GM23248 (cell line): Measurements from ENCODE around the gene NLRC5. TPM values are rescaled to one million over a fixed set of nuclear protein-coding genes. Genes with fewer than 3 reads are reported as not detected.

Source experiments
- DNase-seq: peaks from one replicate; pipeline ENCODE4 v3.0.0-alpha.2; 2015
- H2AFZ ChIP-seq: fragments of 200-600 bp; sonication (generic); 2 replicates; pipeline ENCODE4 v1.6.1; 2016; ENCODE audit warnings: antibody characterized with exemption
- H3F3A ChIP-seq: fragments of 200-600 bp; sonication (generic); 2 replicates; pipeline ENCODE4 v1.6.1; 2016; ENCODE audit warnings: mild to moderate bottlenecking, antibody characterized with exemption, mixed run types; ENCODE audit not compliant: insufficient read depth
- H3K27ac ChIP-seq: fragments of 200-600 bp; sonication (generic); 2 replicates; pipeline ENCODE4 v1.5.1; 2016; ENCODE audit warnings: mild to moderate bottlenecking
- H3K27me3 ChIP-seq: fragments of 200-600 bp; sonication (generic); replicated peaks from 2 replicates; pipeline ENCODE4 v1.6.1; 2016; ENCODE audit warnings: mild to moderate bottlenecking; ENCODE audit not compliant: insufficient read depth
- H3K36me3 ChIP-seq: fragments of 200-600 bp; sonication (generic); 2 replicates; pipeline ENCODE4 v1.6.1; 2016; ENCODE audit warnings: low read depth, mild to moderate bottlenecking
- H3K4me1 ChIP-seq: fragments of 200-600 bp; sonication (generic); 2 replicates; pipeline ENCODE4 v1.6.1; 2016; ENCODE audit warnings: mild to moderate bottlenecking; ENCODE audit not compliant: insufficient read depth
- H3K4me2 ChIP-seq: fragments of 200-600 bp; sonication (generic); one replicate; pipeline ENCODE4 v1.6.1; 2016; ENCODE audit warnings: mild to moderate bottlenecking; ENCODE audit not compliant: unreplicated experiment
- H3K4me3 ChIP-seq: fragments of 200-600 bp; sonication (generic); 2 replicates; pipeline ENCODE4 v1.5.1; 2016; ENCODE audit warnings: mild to moderate bottlenecking
- H3K79me2 ChIP-seq: fragments of 200-600 bp; sonication (generic); 2 replicates; pipeline ENCODE4 v1.6.1; 2016; ENCODE audit warnings: mild to moderate bottlenecking; ENCODE audit not compliant: insufficient read depth
- H3K9ac ChIP-seq: fragments of 200-600 bp; sonication (generic); 2 replicates; pipeline ENCODE4 v1.6.1; 2016; ENCODE audit warnings: mild to moderate bottlenecking
- H3K9me2 ChIP-seq: fragments of 200-600 bp; sonication (generic); 2 replicates; pipeline ENCODE4 v1.6.1; 2016; ENCODE audit warnings: mixed run types, mild to moderate bottlenecking, moderate library complexity; ENCODE audit not compliant: insufficient read depth
- H3K9me3 ChIP-seq: fragments of 200-600 bp; sonication (generic); one replicate; pipeline ENCODE4 v1.6.1; 2017; ENCODE audit warnings: low read depth
- H4K20me1 ChIP-seq: fragments of 200-600 bp; sonication (generic); 2 replicates; pipeline ENCODE4 v1.6.0; 2016; ENCODE audit not compliant: insufficient read depth
- EZH2 ChIP-seq: fragments of 200-600 bp; sonication (generic); IDR thresholded peaks from 2 replicates; pipeline ENCODE4 v1.6.1; 2018; ENCODE audit warnings: antibody characterized with exemption, mild to moderate bottlenecking; ENCODE audit not compliant: insufficient read depth, poor library complexity, severe bottlenecking
- EZH2phosphoT487 ChIP-seq: fragments of 200-600 bp; sonication (generic); IDR thresholded peaks from 2 replicates; pipeline ENCODE4 v1.6.1; 2018; ENCODE audit warnings: antibody characterized with exemption, moderate library complexity, mild to moderate bottlenecking, low read depth; ENCODE audit not compliant: insufficient read depth
- WGBS, 2 experiments: methylation state at CpG; one replicate each; pipeline ENCODE4 v1.1.6; 2015 to 2017; ENCODE audit warnings: low lambda C conversion rate in 2 of 2, low coverage in 1 of 2; ENCODE audit errors: missing lambda C conversion rate in 2 of 2; 5-methylcytosine and 5-hydroxymethylcytosine counted together
- in situ Hi-C: fragments of 300-500 bp; cut with MboI; formaldehyde crosslinking; loops from 2 replicates; pipeline ENCODE4 v1.15.0; 2020
- polyA plus RNA-seq: library from polyadenylated mRNA; unstranded; fragments of >200 nt; fragmentation: Nextera tagmentation; extraction: Ambion mirVana; gene quantifications from 2 replicates; pipeline ENCODE4 v1.2.1, GENCODE V29; 2016
- total RNA-seq: library from RNA; depleted of rRNA; stranded (reverse); fragments of >200 nt; shearing (Covaris generic); gene quantifications from 2 replicates; pipeline ENCODE4 v1.2.3, GENCODE V29; 2014

Gene NLRC5
- total and polyA plus RNA-seq, 2 experiments from 2014 or later: 10.6 to 17.1 TPM

- Histone ChIP-seq H3K27me3 (no peaks in the 10 kb centered on the region), H3K4me2 (no peak overlapping the region), H3K27ac (no peak overlapping the region), H3K9me2 (no peaks in the 10 kb centered on the region), H3K9ac (no peak overlapping the region), H4K20me1 (no peaks in the 10 kb centered on the region), H3K79me2 (no peaks in the 10 kb centered on the region), H2AFZ (no peak overlapping the region), H3F3A (no peaks in the 10 kb centered on the region), H3K9me3 (no peaks in the 10 kb centered on the region), H3K4me1 (no peaks in the 10 kb centered on the region), H3K36me3 (no peaks in the 10 kb centered on the region), H3K4me3 (no peak overlapping the region)
- in situ Hi-C loops: no loop called here
- DNase-seq: peak; percentile 19
- TF ChIP-seq EZH2 (no peak), EZH2phosphoT487 (no peak)
- whole genome bisulfite sequencing, 2 experiments: 74 to 75% methylated on average over 10 of the region's 10 CpGs
Observed at GRCh38 chr16:57115168-57115513, 125.8 kb downstream of the NLRC5 start.

- no peak for DNase-seq
- Histone ChIP-seq H2AFZ (no peak overlapping the region), H3K9me2 (no peaks in the 10 kb centered on the region), H3F3A (no peaks in the 10 kb centered on the region), H4K20me1 (no peaks in the 10 kb centered on the region), H3K4me1 (no peaks in the 10 kb centered on the region), H3K27me3 (no peaks in the 10 kb centered on the region), H3K4me3 (no peak overlapping the region), H3K9ac (no peak overlapping the region), H3K36me3 (no peaks in the 10 kb centered on the region), H3K27ac (no peak overlapping the region), H3K9me3 (no peaks in the 10 kb centered on the region), H3K4me2 (no peak overlapping the region), H3K79me2 (no peaks in the 10 kb centered on the region)
- TF ChIP-seq EZH2phosphoT487 (no peak), EZH2 (no peak)
- 86 to 87% methylated on average over 24 to 25 of the region's 25 CpGs for WGBS, 2 experiments
- in situ Hi-C loops: no loop called here
Observed at GRCh38 chr16:57115514-57116182, 126.3 kb downstream of the NLRC5 start.

GRCh38 chr16:57118461-57119084 lies 129.2 kb downstream of the NLRC5 start:
- Histone ChIP-seq H3K4me3 (no peak overlapping the region), H3K4me1 (no peaks in the 10 kb centered on the region), H3K4me2 (no peak overlapping the region), H3K9me3 (no peaks in the 10 kb centered on the region), H3K9me2 (no peaks in the 10 kb centered on the region), H3K27ac (no peak overlapping the region), H3K36me3 (no peaks in the 10 kb centered on the region), H4K20me1 (no peaks in the 10 kb centered on the region), H3K79me2 (no peaks in the 10 kb centered on the region), H3F3A (no peaks in the 10 kb centered on the region), H2AFZ (no peak overlapping the region), H3K9ac (no peak overlapping the region), H3K27me3 (no peaks in the 10 kb centered on the region)
- TF ChIP-seq EZH2 (no peak), EZH2phosphoT487 (no peak)
- 95 to 100% methylated on average over 2 of the region's 2 CpGs for WGBS, 2 experiments
- no peak for DNase-seq
- in situ Hi-C loops: no loop called here

- Histone ChIP-seq H3K9me3 (no peaks in the 10 kb centered on the region), H3K9me2 (no peaks in the 10 kb centered on the region), H3K4me3 (no peak overlapping the region), H3K9ac (no peak overlapping the region), H3K27me3 (no peaks in the 10 kb centered on the region), H3K79me2 (no peaks in the 10 kb centered on the region), H3K4me1 (no peaks in the 10 kb centered on the region), H3K4me2 (no peak overlapping the region), H3K36me3 (no peaks in the 10 kb centered on the region), H3K27ac (no peak overlapping the region), H4K20me1 (no peaks in the 10 kb centered on the region), H3F3A (no peaks in the 10 kb centered on the region), H2AFZ (no peak overlapping the region)
- WGBS, 2 experiments: 93 to 96% methylated on average over 7 of the region's 7 CpGs
- in situ Hi-C loops: no loop called here
- no peak for DNase-seq
- TF ChIP-seq EZH2 (no peak), EZH2phosphoT487 (no peak)
Observed at GRCh38 chr16:57123216-57123973, 134.0 kb downstream of the NLRC5 start.
